COLO829 (cell line): ENCODE measurements around the gene FXYD6.
A peak's percentile ranks its signal among the peaks of the same experiment; 100 is the strongest.

Experiments
- DNase-seq: peaks from one replicate; pipeline ENCODE4 v3.0.0; 2012; ENCODE audit warnings: low spot score

FXYD6 gene

DNA sequence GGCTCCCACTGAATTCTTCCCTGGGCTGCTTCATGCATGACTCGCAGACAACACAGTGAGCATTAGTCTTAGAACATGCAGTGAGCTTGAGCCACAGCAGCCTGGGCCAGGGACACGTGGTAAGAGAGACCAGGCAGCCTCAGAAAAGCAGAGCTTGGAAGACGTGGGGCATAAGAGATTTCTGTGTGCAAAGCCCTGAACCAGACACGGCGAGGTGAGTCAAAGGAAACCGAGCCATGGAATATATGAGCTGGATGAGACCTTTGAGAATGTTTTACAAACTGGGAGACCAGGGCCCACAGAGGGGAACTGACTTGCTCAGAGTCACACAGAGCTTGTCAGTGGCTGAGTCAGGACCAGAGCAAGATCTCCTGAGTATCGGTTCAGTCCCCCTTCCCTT, 8.5 kb upstream of the FXYD6 start:
- no peak for DNase-seq

GRCh38 chr11:117883063-117883462, 6.6 kb upstream of the FXYD6 start:
- no peak for DNase-seq

DNA sequence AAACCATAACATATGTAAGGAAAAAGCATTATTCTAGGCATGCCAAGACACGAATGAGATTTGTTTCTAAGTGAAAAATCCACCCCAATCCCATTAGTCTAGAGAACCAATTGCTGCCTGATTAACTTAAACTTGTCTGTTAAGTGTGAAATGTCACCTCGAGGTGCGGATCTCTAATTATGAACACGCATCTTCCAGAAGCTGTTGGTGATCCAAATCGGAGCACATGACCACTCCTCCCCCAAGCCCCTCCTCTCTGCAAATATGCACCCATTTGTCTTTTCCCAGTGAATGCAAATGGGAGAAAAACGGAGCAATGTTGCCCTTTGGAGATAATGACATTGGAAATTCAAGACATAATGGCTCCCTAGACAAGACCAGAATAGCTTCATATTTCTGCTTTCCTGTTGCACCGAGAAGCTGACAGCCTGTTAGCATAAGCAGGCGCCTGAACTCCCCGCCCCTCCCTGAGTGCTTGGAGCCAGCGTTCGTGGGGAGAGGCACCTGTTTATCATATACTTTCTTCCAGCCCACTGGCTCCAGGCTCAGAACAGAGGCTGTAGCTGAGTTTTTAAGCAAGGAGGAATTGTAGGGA, 6.0 kb upstream of the FXYD6 start:
- no peak for DNase-seq

- no peak for DNase-seq
These were observed 4.8 kb upstream of the FXYD6 start for GRCh38 chr11:117881217-117881616.

GRCh38 chr11:117879516-117880480, 3.3 kb upstream of the FXYD6 start:
- no peak for DNase-seq

GRCh38 chr11:117878939-117879475, 2.5 kb upstream of the FXYD6 start:
- no peak for DNase-seq

DNA sequence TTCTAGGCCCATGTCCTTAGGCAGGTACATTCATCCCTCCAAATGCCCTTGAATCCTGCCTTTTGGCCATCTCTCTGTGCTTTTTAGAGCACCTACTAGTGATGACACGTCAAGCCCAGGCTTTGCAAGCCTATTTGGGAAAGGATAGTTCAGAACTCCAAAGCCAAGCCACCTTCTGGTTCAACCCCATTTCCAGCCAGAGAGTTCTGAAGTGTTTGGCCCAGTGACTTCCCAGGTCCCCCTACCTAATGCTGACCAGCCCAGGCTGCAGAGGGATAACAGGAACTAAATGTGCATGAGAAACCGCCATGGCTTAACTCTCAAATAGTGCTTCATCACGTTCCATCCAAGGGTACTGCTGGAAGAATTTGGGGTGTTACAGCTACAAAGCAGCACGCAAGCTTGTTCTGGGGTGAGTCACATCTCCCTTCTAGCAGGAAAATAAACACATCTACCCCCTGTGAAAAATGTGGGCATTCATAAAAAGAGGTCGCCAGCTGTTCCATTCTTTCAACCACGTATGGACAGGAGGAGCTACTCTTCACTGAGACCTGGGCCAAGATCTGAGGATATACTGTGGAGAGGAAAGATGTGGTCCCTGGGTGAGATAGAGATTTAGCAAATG, 2.0 kb upstream of the FXYD6 start:
- DNase-seq: no peak

DNA sequence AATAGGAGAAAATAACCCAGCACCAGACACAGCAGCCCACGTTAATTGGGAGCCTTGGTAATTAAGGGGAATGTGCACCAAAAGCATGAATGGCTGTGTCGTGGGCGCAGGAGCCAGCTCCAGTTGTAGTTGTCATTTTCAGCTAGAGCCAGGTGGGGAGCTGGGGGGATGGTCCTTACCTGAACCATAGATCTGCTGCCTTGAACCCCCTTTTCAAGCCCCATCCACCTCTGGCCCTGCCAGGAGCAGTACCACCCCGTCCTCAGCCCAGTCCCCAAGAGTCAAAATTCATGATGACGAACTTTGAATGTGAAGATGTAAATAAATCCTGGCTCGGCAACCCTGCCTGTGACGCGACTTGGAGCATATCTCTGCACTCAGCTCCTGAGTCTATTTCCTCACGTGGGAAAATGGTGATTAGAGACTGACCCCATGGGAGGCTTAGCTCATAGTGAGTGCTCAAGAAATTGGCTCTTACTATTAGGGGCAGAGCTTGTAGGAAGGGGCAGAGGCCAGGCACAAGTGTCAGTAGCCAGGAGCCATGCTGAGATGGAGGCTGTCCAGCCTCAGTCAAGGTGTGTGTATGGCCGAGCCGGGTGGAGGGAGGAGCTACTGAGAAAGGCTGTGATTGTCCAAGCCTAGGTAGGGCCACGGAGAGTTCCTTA, 794 bp upstream of the FXYD6 start:
- no peak for DNase-seq

DNA sequence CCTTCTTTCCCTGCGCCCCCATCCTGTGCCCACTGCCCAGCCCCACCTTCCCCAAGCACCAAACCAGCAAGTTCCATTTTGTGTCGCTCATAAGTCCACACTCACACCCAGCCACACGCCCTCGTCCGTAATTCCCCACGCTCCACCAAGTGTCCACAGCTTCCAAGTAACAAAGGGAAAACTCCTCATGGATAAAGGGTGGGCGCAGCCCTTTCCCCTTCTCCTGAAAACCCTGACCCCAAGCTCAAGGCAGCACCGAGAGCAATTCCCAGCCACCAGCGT, 458 bp downstream of the FXYD6 start:
- DNase-seq: no peak

DNA sequence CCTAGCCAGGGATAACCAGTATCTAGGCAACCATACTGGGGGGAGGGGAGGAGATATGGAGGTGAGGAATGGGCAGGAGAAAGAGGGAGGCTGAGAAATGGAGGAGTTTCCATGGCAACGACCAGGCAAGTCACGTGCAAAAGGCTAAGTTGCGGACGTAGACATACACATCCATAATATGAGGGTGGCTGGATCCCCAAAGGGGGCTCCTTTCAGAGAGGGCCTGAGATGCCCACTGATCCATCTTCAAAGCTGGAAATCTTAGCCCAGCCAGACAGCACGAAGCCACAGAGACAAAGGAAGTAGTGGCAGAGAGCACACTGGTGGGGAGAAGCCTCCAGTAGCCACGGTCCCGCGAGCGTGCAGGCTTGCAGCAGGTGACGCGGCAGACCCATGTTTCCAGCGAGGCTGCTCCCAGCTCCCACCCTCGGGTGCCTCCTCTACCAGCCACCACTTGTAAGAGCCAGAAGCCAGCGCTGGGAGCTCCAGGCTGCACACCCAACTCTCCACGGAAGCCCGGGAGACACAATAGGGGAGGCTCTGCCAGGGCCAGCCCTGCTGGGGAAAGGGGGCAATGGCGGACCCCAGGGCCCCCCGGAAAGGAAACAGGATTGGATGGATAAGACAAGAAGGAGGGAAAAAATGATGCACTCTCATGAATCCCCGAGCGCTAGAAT, 938 bp downstream of the FXYD6 start:
- DNase-seq: no peak

DNA sequence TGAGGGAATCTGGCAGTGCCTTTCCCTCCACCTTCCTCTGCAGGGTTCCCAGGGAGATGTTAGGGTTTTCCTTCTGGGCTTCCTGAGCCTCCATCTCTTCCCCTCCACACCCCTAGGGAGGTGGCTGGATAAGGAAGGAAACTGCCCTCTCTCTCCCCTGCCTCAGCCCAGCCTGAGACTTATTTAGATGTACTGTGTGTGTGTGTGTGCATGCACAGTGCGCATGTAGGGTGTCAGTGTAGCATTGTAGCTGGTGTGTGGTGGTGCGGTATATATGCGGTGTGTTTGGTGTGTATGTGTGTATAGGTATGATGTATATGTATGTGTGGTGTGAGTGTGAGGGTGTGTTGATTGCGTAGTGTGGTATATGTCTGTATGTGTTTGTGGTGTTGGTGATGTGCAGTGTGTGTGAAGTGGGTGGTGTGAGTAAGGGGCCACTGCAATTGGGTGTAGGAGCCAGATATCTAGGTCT, 1.5 kb downstream of the FXYD6 start:
- DNase-seq: no peak

- DNase-seq: no peak
These were observed 2.1 kb downstream of the FXYD6 start for GRCh38 chr11:117874253-117874909.

DNA sequence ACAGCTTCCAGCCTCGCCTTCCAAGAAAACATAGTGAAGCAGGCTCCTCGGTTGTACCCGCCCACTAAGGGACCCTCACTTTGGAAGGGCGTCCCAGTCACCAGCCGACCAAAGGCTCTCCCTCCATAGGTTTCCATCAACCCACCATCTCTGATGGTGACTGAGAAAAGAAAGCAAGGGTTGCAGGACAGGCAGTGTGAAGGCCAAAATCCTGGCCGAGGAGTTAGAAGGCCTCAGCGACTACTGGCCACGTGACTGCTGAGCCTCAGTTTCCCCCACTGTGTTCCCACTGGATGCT, 2.7 kb downstream of the FXYD6 start:
- no peak for DNase-seq

DNA sequence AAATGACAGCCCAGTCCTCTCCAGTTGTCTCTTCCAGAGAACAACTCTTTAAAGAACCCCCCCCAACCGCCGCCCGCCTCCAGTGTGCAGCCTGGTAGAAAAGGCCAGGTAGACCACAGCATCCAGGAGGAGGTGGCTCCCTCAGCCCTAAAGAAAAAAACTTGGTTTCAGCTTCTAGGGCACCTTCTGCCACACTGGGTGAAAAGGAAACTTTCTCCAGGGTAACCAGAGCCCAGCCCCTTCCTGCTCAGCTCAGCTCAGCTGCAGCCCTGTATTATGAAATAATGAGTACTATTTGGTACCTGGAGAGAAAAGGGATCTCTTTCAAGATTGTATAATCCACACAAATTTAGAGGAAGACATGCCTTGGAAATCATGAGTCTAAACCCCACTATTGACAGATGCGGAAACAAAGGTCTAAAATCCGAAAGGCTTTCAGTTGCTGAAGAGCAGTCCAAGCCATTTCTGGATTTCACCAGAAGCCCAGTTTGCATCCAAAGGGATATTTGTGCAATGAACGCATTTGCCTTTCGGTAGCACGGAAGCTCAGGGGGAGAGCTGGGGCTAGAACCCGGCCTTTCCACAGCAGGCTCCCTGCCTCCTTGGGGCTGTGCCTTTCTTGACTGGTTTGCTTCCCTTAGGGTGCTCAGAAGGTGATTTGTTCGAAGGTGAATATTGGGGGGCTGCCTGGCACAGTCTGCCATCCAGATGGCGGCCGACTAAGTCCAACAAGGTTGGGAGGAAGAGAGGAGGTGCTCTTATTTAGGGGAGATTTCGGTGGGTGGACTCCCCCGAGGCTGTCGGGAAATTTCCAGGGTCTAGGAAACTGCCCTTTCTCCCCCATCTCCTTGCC, 3.3 kb downstream of the FXYD6 start:
- no peak for DNase-seq

DNA sequence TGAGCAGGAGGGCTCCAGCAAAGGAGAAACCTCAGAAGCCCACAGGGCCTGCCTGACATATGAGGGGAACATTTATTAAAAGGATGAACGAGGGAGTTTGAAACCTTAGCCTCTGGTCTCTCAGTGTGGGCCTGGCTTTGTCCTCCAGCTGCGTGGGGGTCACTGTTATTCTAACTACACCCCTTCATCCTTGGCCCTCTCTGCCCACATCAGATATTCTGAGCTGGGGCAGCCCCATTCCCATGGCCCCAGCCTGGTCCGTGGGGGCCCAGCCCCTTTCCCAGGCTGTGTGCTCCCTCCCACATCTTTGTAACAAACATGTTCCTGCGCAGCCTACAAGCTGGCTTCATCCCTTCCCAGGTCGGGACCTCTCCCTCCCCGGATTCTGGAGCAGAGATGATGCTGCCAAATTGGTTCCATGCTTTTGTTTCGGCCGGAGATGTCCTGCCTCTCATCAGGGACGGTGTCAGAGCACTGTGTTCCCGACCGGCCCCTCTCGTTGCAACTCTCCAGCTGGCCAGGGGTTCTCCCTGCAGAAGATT, 4.0 kb downstream of the FXYD6 start:
- no peak for DNase-seq

DNA sequence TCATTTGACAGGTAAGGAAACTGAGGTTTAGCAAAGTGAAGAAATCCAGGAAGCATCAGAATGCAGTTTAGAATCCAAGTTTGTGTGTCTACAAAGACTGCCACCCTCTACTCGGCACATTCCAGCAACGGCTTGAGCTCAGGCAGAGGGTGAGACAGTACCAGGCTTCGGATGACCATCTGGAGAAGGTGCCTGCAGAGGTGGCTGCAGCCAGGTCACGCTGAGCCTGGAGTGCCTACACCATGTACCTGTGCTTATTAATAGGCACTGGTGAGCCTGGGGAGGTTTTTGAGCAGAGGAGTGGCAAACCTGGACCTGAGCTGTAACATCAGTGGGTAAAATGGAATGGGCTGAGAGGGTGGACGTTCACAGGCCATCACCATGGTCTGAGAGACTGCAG, 4.7 kb downstream of the FXYD6 start:
- no peak for DNase-seq

DNA sequence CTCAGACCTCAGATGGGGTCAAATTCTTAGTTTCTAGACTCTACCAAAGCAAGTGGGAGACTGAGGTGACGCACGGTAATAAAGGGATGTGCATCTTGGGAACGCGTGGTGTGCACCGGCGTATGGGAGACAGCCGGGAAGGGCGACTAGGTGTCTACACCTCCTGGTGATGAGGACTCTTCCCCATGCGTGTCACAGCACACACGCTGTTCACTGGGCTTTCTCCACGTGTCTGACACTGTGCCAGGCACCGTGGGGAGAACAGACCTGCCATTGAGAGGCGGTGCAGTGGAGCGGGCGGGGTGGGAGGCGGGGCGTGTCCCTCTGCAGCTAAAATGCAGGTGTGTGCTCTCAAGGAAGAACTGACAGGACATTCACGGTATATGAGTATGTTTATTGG, 5.3 kb downstream of the FXYD6 start:
- no peak for DNase-seq

- peak; percentile 23 for DNase-seq
These were observed 6.1 kb downstream of the FXYD6 start for GRCh38 chr11:117870103-117870952.

DNA sequence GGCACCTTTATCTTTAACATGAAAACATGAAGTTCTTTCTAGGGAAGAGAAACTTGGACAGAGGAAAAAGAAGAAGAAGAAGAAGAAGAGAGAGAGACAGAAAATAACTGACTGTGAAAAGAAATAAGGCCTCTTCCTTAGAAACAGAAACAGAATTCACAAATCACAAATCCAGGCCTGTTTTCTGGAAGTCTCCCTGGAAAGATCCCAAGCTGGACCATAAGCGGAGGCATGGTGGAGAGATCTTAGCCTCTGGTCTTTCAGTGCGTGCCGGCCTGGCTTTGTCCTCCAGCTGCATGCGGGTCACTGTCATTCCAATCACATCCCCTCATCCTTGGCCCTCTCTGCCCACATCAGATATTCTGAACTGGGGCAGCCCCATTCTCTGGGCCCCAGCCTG, 6.9 kb downstream of the FXYD6 start:
- DNase-seq: no peak
